AG04450 (cell line): ENCODE data around the gene TBC1D10A. TPM values are rescaled to one million over a fixed set of nuclear protein-coding genes. Genes with fewer than 3 reads are reported as not detected.

Experiments used
- CTCF ChIA-PET: fragments of 300-600, 350-600 bp; formaldehyde crosslinking; extraction: SDS; loops from one replicate; lab custom pipeline; 2022; ENCODE audit warnings: antibody characterized with exemption, inconsistent platforms; lab: Charles Lee
- POLR2A ChIA-PET: fragments of 350-600 bp; formaldehyde crosslinking; extraction: SDS; loops from one replicate; lab custom pipeline; 2021; ENCODE audit warnings: antibody characterized with exemption, inconsistent platforms; lab: Yijun Ruan, JAX
- DNase-seq: peaks from one replicate; pipeline ENCODE4 v3.0.0-alpha.2; 2011; ENCODE audit warnings: low read depth, low spot score
- H3K27ac ChIP-seq: one replicate; pipeline ENCODE4 v1.5.1; 2012; ENCODE audit warnings: low read depth, low read length, control low read depth
- H3K27me3 ChIP-seq: one replicate; pipeline ENCODE4 v1.6.0; 2012; ENCODE audit warnings: low read length; ENCODE audit not compliant: control insufficient read depth, insufficient read depth
- H3K4me3 ChIP-seq: 2 replicates; pipeline ENCODE4 v1.5.1; 2011; ENCODE audit warnings: mild to moderate bottlenecking, low read depth, low read length, control low read depth
- H3K9me3 ChIP-seq: 2 replicates; pipeline ENCODE4 v1.5.1; 2012; ENCODE audit warnings: low read length; ENCODE audit not compliant: control insufficient read depth, insufficient read depth
- CTCF ChIP-seq: IDR thresholded peaks from 2 replicates; pipeline ENCODE4 v1.5.1; 2011; ENCODE audit warnings: low read depth, low read length, control low read depth, inconsistent platforms
- polyA plus RNA-seq: library from polyadenylated mRNA; depleted of rRNA; stranded (reverse); fragments of >200 nt; gene quantifications from 2 replicates; pipeline ENCODE4 v1.2.3, GENCODE V29; 2011

Gene TBC1D10A
- polyA plus RNA-seq, 1 experiment = 14.5 TPM

DNA sequence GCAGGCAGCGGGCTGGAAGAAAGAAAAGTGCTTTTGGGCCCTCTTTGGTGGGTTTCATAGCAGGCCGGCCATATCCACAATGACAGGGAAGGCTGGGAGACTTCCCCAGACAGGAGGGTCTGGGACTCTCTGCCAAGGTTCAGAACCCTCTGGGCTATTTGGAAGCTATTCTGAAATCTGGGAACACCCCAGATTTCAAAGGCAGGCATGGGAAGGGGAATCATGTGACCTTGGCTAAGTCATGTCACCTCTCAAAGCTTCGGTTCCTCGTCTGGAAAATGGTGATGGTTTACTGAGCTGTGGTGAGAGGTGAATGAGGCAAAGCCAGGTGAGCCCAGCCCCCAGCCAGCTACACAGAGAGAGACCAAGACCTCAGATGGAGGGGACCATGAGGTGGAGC is 42.1 kb downstream of the TBC1D10A start:
- no peak overlapping the region for H3K27ac ChIP-seq
- ChIA-PET POLR2A (no interaction called here), CTCF (interaction anchor here (0.6 to 1.3 kb wide), 2 partner anchors 26 to 176 kb away, joined by 3 to 5 read pairs; no protein-coding TSS in a partner anchor)
- DNase-seq = no peak
- H3K27me3 ChIP-seq = no peaks in the 10 kb centered on the region
- no peak for TF ChIP-seq CTCF
- H3K4me3 ChIP-seq = no peak overlapping the region
- no peaks in the 10 kb centered on the region for H3K9me3 ChIP-seq

DNA sequence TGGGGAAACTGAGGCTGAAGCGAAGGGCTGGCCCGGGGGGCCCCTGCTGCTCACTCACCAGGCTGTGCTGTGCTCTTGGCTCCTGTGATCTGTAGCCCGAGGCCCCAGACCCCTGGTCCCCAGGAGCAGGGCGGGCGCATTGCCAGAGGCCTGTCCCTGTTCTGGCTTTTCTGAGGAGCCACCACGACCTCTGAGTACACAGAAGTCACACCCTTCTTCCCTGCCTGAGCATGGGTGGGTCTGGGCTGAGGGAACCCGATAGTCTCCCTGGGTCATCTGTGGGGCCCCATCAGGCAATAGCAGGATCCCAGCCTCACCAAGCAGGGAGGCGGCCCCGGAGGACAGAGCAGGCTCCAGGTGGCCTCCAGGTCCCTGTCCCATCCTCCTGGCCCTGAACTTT is 42.6 kb downstream of the TBC1D10A start:
- ChIA-PET POLR2A (no interaction called here), CTCF (interaction anchor here (1.3 to 1.7 kb wide), 2 partner anchors 21 to 176 kb away, joined by 5 to 7 read pairs; no protein-coding TSS in a partner anchor)
- Histone ChIP-seq H3K9me3 (no peaks in the 10 kb centered on the region), H3K27ac (no peak overlapping the region), H3K27me3 (no peaks in the 10 kb centered on the region), H3K4me3 (no peak overlapping the region)
- no peak for TF ChIP-seq CTCF
- no peak for DNase-seq

DNA sequence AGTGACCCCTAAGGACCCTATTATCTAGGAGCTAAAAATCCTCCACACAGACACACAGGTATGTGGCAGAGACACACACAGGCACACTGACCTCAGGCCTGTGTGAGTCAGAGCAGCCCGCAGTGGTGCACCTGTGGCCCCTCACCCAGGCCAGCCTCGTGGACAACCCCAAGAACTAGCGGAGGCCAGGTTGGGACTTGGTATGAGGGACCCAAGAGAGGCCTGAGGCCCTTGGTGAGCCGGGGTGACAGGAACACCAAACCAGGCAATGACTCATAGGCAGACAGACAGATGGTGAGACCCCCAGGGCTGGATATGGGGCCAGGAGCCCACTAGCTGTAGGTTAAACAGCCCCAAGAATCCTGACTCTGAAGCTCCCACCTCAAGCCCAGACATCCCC is 43.4 kb downstream of the TBC1D10A start:
- no peaks in the 10 kb centered on the region for H3K27me3 ChIP-seq
- no peaks in the 10 kb centered on the region for H3K9me3 ChIP-seq
- ChIA-PET CTCF (interaction anchor here (1.7 kb wide), 1 partner anchor 20 kb away, joined by 7 read pairs; no protein-coding TSS in a partner anchor), POLR2A (no interaction called here)
- H3K4me3 ChIP-seq = no peak overlapping the region
- TF ChIP-seq CTCF = no peak
- H3K27ac ChIP-seq = no peak overlapping the region
- DNase-seq = no peak

DNA sequence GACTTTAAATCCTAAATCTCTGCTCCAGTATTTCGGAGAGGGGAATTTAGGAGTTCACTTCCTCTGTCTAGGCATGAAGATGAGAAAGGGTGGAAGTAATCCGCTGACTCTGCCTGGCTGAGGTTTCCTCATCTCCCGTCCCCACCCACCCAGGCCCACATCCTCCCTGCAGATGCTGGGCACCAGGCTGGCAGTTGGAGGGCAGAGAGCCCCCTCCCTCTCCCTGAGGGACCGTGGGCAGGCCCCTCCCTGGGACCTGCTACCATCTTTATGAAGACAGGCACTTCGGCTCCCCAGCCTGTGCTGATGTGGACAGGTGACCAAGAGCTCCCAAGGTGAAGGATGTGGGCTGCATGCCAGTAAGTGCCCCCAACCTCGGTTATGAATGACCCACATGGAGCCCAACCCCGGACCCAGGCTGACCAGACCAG is 44.1 kb downstream of the TBC1D10A start:
- no peak overlapping the region for H3K27ac ChIP-seq
- no peak for TF ChIP-seq CTCF
- DNase-seq = no peak
- CTCF ChIA-PET = interaction anchor here (1.7 kb wide), 1 partner anchor 19 kb away, joined by 7 read pairs; no protein-coding TSS in a partner anchor
- no peaks in the 10 kb centered on the region for H3K27me3 ChIP-seq
- no peak overlapping the region for H3K4me3 ChIP-seq
- POLR2A ChIA-PET = no interaction called here
- no peaks in the 10 kb centered on the region for H3K9me3 ChIP-seq

DNA sequence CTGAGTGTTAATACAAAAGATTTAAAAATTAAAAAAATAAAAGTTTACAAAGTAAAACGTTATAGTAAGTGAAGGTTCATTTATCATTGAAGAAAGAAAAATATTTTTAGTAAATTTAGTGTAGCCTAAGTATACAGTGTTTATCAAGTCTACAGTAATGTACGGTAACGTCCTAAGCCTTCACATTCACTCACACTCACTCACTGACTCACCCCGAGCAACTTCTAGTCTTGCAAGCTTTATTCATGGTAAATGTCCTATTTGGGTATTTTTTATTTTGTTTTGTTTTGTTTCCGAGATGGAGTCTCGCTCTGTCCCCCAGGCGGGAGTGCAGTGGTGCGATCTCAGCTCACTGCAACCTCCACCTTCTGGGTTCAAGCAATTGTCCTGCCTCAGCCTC is 46.2 kb downstream of the TBC1D10A start:
- Histone ChIP-seq H3K27me3 (no peaks in the 10 kb centered on the region), H3K27ac (no peak overlapping the region), H3K9me3 (no peaks in the 10 kb centered on the region), H3K4me3 (no peak overlapping the region)
- TF ChIP-seq CTCF = no peak
- ChIA-PET POLR2A (interaction anchor here (0.6 kb wide), 1 partner anchor 42 kb away, joined by 4 read pairs; no protein-coding TSS in a partner anchor), CTCF (interaction anchor here (0.6 to 2.0 kb wide), 6 partner anchors 8 to 191 kb away, joined by 3 to 12 read pairs (median 4); partner anchors contain the start of gene CASTOR1)
- no peak for DNase-seq
